ENCODE results near the gene UTP3.

UTP3 gene

GRCh38 chr4:70704931-70705182 is 16.5 kb downstream of the UTP3 start:
- TF ChIP-seq MAX (IDR thresholded peaks at IDR 0.05), result no peak
- no peak for TF ChIP-seq EGR1 (IDR thresholded peaks at IDR 0.05)
- no peak for TF ChIP-seq TEAD4 (IDR thresholded peaks at IDR 0.05)
- no peak for TF ChIP-seq TCF12 (IDR thresholded peaks at IDR 0.05; ENCODE audit: low read depth)
- TF ChIP-seq ZBTB7A (IDR thresholded peaks at IDR 0.05; ENCODE audit: low read depth), result no peak
- TF ChIP-seq RAD21 (IDR thresholded peaks at IDR 0.05; ENCODE audit: low read depth), result no peak

GRCh38 chr4:70705183-70706043 is 17.1 kb downstream of the UTP3 start:
- TF ChIP-seq REST (IDR thresholded peaks at IDR 0.05; ENCODE audit: low read depth) (no peak), EGR1 (IDR thresholded peaks at IDR 0.05) (peak; percentile 55; the same call in 1 of the 2 replicates), TCF12 (IDR thresholded peaks at IDR 0.05; ENCODE audit: low read depth) (no peak), YY1 (IDR thresholded peaks at IDR 0.05; ENCODE audit: low read depth) (no peak), EP300 (IDR thresholded peaks at IDR 0.05; ENCODE audit: borderline replicate concordance) (no peak), RAD21 (IDR thresholded peaks at IDR 0.05; ENCODE audit: low read depth) (no peak), USF1 (IDR thresholded peaks at IDR 0.05) (peak; percentile 65), TEAD4 (IDR thresholded peaks at IDR 0.05) (peak; percentile 23; the same call in 1 of the 2 replicates), MAX (IDR thresholded peaks at IDR 0.05) (peak; percentile 95), TAF1 (IDR thresholded peaks at IDR 0.05; ENCODE audit: low read depth) (peak; percentile 47; the same call in 1 of the 2 replicates), CREB1 (IDR thresholded peaks at IDR 0.05; ENCODE audit: low read depth) (no peak), ZBTB7A (IDR thresholded peaks at IDR 0.05; ENCODE audit: low read depth) (peak; percentile 75), NFIC (IDR thresholded peaks at IDR 0.05) (no peak), CEBPB (IDR thresholded peaks at IDR 0.05) (no peak), FOXM1 (IDR thresholded peaks at IDR 0.05; ENCODE audit: borderline replicate concordance, low read depth) (no peak)

GRCh38 chr4:70706044-70706461 is 17.7 kb downstream of the UTP3 start:
- no peak for TF ChIP-seq FOXM1 (IDR thresholded peaks at IDR 0.05; ENCODE audit: borderline replicate concordance, low read depth)

GRCh38 chr4:70706516-70706915 is 18.2 kb downstream of the UTP3 start:
- TF ChIP-seq USF1 (IDR thresholded peaks at IDR 0.05), result no peak
- no peak for TF ChIP-seq CREB1 (IDR thresholded peaks at IDR 0.05; ENCODE audit: low read depth)
- TF ChIP-seq TEAD4 (IDR thresholded peaks at IDR 0.05), result no peak
- TF ChIP-seq NFIC (IDR thresholded peaks at IDR 0.05), result no peak
- no peak for TF ChIP-seq EGR1 (IDR thresholded peaks at IDR 0.05)
- TF ChIP-seq CEBPB (IDR thresholded peaks at IDR 0.05), result no peak
- TF ChIP-seq FOXM1 (IDR thresholded peaks at IDR 0.05; ENCODE audit: borderline replicate concordance, low read depth), result no peak
- TF ChIP-seq ZBTB7A (IDR thresholded peaks at IDR 0.05; ENCODE audit: low read depth), result no peak
- TF ChIP-seq EP300 (IDR thresholded peaks at IDR 0.05; ENCODE audit: borderline replicate concordance), result no peak
- TF ChIP-seq MAX (IDR thresholded peaks at IDR 0.05), result no peak
- TF ChIP-seq REST (IDR thresholded peaks at IDR 0.05; ENCODE audit: low read depth), result no peak
- no peak for TF ChIP-seq TCF12 (IDR thresholded peaks at IDR 0.05; ENCODE audit: low read depth)
- TF ChIP-seq TAF1 (IDR thresholded peaks at IDR 0.05; ENCODE audit: low read depth), result no peak
- TF ChIP-seq YY1 (IDR thresholded peaks at IDR 0.05; ENCODE audit: low read depth), result no peak
- no peak for TF ChIP-seq RAD21 (IDR thresholded peaks at IDR 0.05; ENCODE audit: low read depth)

- TF ChIP-seq USF1 (IDR thresholded peaks at IDR 0.05), result no peak
Observed at GRCh38 chr4:70709611-70710205, 21.4 kb downstream of the UTP3 start.

Measured in Ishikawa (cell line).